K562 (cell line): Measurements from ENCODE around the gene ACP6. TPM values are rescaled to one million over a fixed set of nuclear protein-coding genes. Genes with fewer than 3 reads are reported as not detected.

Source experiments
- ATAC-seq: fragments of 200-7000 bp; cut with Tn5 transposase; 3 replicates; pipeline ENCODE4 v1.9.1; 2020; ENCODE audit warnings: moderate library complexity
- BruUV-seq: library from RNA; stranded (reverse); fragments of 400-500 nt; replicated peaks from 2 replicates; lab custom pipeline; 2021; lab: Mats Ljungman, UMichigan
- CTCF ChIA-PET: fragments of 300-600 bp; formaldehyde crosslinking; extraction: SDS; loops from one replicate; lab custom pipeline; 2021; ENCODE audit warnings: low intra/inter-chr PET ratio; lab: Yijun Ruan, JAX
- POLR2A ChIA-PET: fragments of 300-600, 350-650 bp; sonication (Branson Sonifier 250); formaldehyde crosslinking; extraction: SDS; loops from one replicate; lab custom pipeline; 2021; ENCODE audit warnings: antibody characterized with exemption, inconsistent platforms; lab: Yijun Ruan, JAX
- DNase-seq, 4 experiments: peaks; one replicate each; pipeline versions ENCODE4 v3.0.0 to v3.0.0-alpha.2; 2011 to 2018; ENCODE audit warnings: low spot score in 3 of 4, mixed read lengths in 3 of 4; ENCODE audit errors: extremely low read depth in 1 of 4
- FAIRE-seq: peaks from 2 replicates; lab custom pipeline; 2011; peaks lifted over from hg19 to GRCh38; lab: Jason Lieb, UNC
- H2AFZ ChIP-seq: 2 replicates; pipeline ENCODE4 v1.6.0; 2011; ENCODE audit warnings: low read depth, low read length, control low read depth, inconsistent platforms
- H3K27ac ChIP-seq: fragments of 200-600 bp; 3 replicates; pipeline ENCODE4 v1.8.0; 2011; ENCODE audit warnings: low read depth, mild to moderate bottlenecking, control low read depth, inconsistent platforms, low read length, moderate library complexity, mixed read lengths; ENCODE audit errors: extremely low read depth
- H3K27me3 ChIP-seq, 2 experiments: fragments of 300-600 bp in 1 of 2; 2 replicates in 1 of 2; 3 replicates in 1 of 2; pipeline versions ENCODE4 v1.6.0 to v1.8.0; 2011; ENCODE audit warnings: inconsistent platforms in 2 of 2, low read length in 2 of 2, mild to moderate bottlenecking in 1 of 2, mixed read lengths in 1 of 2, moderate library complexity in 1 of 2; ENCODE audit not compliant: control insufficient read depth in 2 of 2, insufficient read depth in 2 of 2
- H3K36me3 ChIP-seq: fragments of 300-600 bp; 3 replicates; pipeline ENCODE4 v1.8.0; 2011; ENCODE audit warnings: mild to moderate bottlenecking, low read length, inconsistent platforms; ENCODE audit not compliant: control insufficient read depth, insufficient read depth
- H3K4me1 ChIP-seq, 2 experiments: fragments of 200-600 bp in 1 of 2; replicated peaks in 1 of 2; 2 replicates in 1 of 2; 3 replicates in 1 of 2; pipeline versions ENCODE4 v1.5.1 to v1.8.0; 2011; ENCODE audit warnings: inconsistent platforms in 2 of 2, low read length in 2 of 2, mild to moderate bottlenecking in 1 of 2, mixed read lengths in 1 of 2, moderate library complexity in 1 of 2; ENCODE audit not compliant: control insufficient read depth in 2 of 2, insufficient read depth in 2 of 2
- H3K4me2 ChIP-seq: 2 replicates; pipeline ENCODE4 v1.6.1; 2011; ENCODE audit warnings: low read length, control low read depth, inconsistent platforms, mixed read lengths; ENCODE audit not compliant: insufficient read depth
- H3K4me3 ChIP-seq: fragments of 200-600 bp; sonication (generic), shearing (Covaris generic); 2 replicates; pipeline ENCODE4 v1.5.1; 2016; ENCODE audit warnings: control low read depth, inconsistent platforms
- H3K79me2 ChIP-seq: fragments of 200-600 bp; 3 replicates; pipeline ENCODE4 v1.8.0; 2011; ENCODE audit warnings: low read length, inconsistent platforms; ENCODE audit not compliant: control insufficient read depth, insufficient read depth
- H3K9ac ChIP-seq, 2 experiments: 2 replicates each; pipeline versions ENCODE4 v1.6.0 to v1.6.1; 2011; ENCODE audit warnings: low read depth in 2 of 2, low read length in 2 of 2, control low read depth in 1 of 2, inconsistent platforms in 1 of 2, mild to moderate bottlenecking in 1 of 2, mixed read lengths in 1 of 2; ENCODE audit not compliant: insufficient read depth in 1 of 2
- H3K9me1 ChIP-seq: one replicate; pipeline ENCODE4 v1.6.0; 2011; ENCODE audit warnings: inconsistent platforms, mild to moderate bottlenecking, low read length, moderate library complexity; ENCODE audit not compliant: control insufficient read depth, insufficient read depth
- H3K9me3 ChIP-seq: replicated peaks from 2 replicates; pipeline ENCODE4 v1.5.1; 2011; ENCODE audit warnings: low read depth, low read length, inconsistent platforms; ENCODE audit not compliant: control insufficient read depth, insufficient read depth
- H4K20me1 ChIP-seq: replicated peaks from 2 replicates; pipeline ENCODE4 v1.6.1; 2011; ENCODE audit warnings: low read length, inconsistent platforms, mixed read lengths; ENCODE audit not compliant: control insufficient read depth, insufficient read depth
- CREM ChIP-seq: IDR thresholded peaks from 2 replicates; pipeline ENCODE4 v1.6.1; 2014; ENCODE audit warnings: antibody characterized with exemption, low read depth
- KDM1A ChIP-seq, 2 experiments: fragments of 450-650 bp; IDR thresholded peaks; 2 replicates each; pipeline ENCODE4 v1.6.1; 2016; ENCODE audit warnings: mild to moderate bottlenecking in 2 of 2
- PCBP1 ChIP-seq: fragments of 200-400 bp; formaldehyde crosslinking; IDR thresholded peaks from 2 replicates; pipeline ENCODE4 v1.6.1; 2018; ENCODE audit warnings: mild to moderate bottlenecking, low read depth, low read length; ENCODE audit not compliant: poor library complexity, severe bottlenecking
- PHF20 ChIP-seq: fragments of 450-650 bp; IDR thresholded peaks from 2 replicates; pipeline ENCODE4 v1.6.1; 2018; ENCODE audit not compliant: partially characterized antibody
- RBM39 ChIP-seq: fragments of 200-400 bp; formaldehyde crosslinking; optimal IDR thresholded peaks from 2 replicates; pipeline ENCODE3; 2018; ENCODE audit warnings: low read depth, low read length
- SRSF7 ChIP-seq: fragments of 200-400 bp; formaldehyde crosslinking; optimal IDR thresholded peaks from 2 replicates; pipeline ENCODE3; 2017; ENCODE audit warnings: mild to moderate bottlenecking, low read depth, low read length
- STAT6 ChIP-seq: sonication (generic); formaldehyde crosslinking; IDR thresholded peaks from 2 replicates; pipeline ENCODE4 v1.8.1; 2023; ENCODE audit warnings: mild to moderate bottlenecking, missing genetic modification reagents
- ZBTB49 ChIP-seq: sonication (generic); formaldehyde crosslinking; IDR thresholded peaks from 2 replicates; pipeline ENCODE4 v1.8.0; 2022; ENCODE audit warnings: missing genetic modification reagents, mild to moderate bottlenecking, borderline replicate concordance
- WGBS: fragments of 100-300 bp; shearing (Covaris generic); methylation state at CpG from one replicate; pipeline ENCODE4 v1.1.6; 2016; ENCODE audit warnings: low coverage, mixed read lengths; ENCODE audit not compliant: insufficient coverage; ENCODE audit errors: missing lambda C conversion rate; 5-methylcytosine and 5-hydroxymethylcytosine counted together
- in situ Hi-C: fragments of 300-500 bp; cut with MboI; formaldehyde crosslinking; loops from 4 replicates; pipeline ENCODE4 v1.15.0; 2018; ENCODE audit warnings: inconsistent platforms, mixed read lengths
- intact Hi-C: fragments of 100-400 bp; cut with micrococcal nuclease; formaldehyde crosslinking; loops from 2 replicates; pipeline ENCODE4 v1.14.2; 2022
- polyA plus RNA-seq, 8 experiments: library from polyadenylated mRNA; depleted of rRNA in 4 of 8; stranded (reverse) in 5 of 8; unstranded in 3 of 8; fragments of >200 nt; fragmentation: Nextera tagmentation in 2 of 8; fragmentation: Illumina TruSeq in 1 of 8; extraction: Ambion mirVana in 2 of 8; extraction: Trizol in 1 of 8; gene quantifications; 2 replicates each; pipeline versions ENCODE4 v1.2.1 to v1.2.3, GENCODE V29; 2011 to 2014; ENCODE audit warnings: inconsistent platforms in 1 of 8, missing spikeins in 1 of 8
- total RNA-seq, 7 experiments: library from RNA; depleted of rRNA in 6 of 7; stranded (reverse); fragments of >200 nt in 6 of 7; fragmentation: Illumina TruSeq in 2 of 7; extraction: Trizol in 2 of 7; gene quantifications; 2 replicates each; pipeline versions ENCODE4 v1.2.1 to v1.2.3, GENCODE V29; 2011 to 2021; ENCODE audit warnings: low replicate concordance in 1 of 7

The ACP6 gene
- total and polyA plus RNA-seq, 9 of the 15 experiments (the other 6 are each of a cell fraction or from before 2014, with no cell fraction given), result 0.05 to 1.4 (median 0.49) TPM

DNA sequence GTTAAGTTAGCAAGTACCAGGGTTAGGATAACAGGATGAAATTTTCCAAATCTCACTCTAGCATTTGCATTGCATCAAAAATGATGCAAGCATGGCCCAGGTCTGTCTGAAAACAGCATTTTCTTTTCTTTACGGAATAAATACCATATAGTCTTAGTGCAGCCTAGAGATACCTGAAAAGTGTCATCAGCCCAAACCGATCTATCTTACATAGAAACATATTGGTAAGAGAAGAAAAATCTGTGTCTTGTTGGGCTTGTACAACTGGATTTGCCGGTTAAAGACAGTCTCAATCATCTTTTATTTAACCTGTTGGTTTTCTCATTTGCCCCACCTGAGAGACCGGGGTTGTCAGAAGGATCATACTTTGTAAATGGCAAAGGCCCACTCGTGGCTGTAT, 15.8 kb downstream of the ACP6 start:
- Histone ChIP-seq H3K9ac (no peak overlapping the region), H3K36me3 (no peaks in the 10 kb centered on the region), H3K9me3 (no peaks in the 10 kb centered on the region), H3K9me1 (no peaks in the 10 kb centered on the region), H3K79me2 (no peaks in the 10 kb centered on the region), H3K4me1 (no peaks in the 10 kb centered on the region), H2AFZ (no peak overlapping the region), H3K27ac (no peak overlapping the region), H3K4me3 (no peak overlapping the region), H3K27me3 (peaks cover 6 to 12% of the 10 kb centered on the region in 2 experiments; a peak in 3 of 5 replicates), H4K20me1 (no peaks in the 10 kb centered on the region)
- WGBS, result 1% methylated on average over 5 of the region's 5 CpGs
- in situ Hi-C loops (no loop called here), intact Hi-C loops (no loop called here)
- no peak for ATAC-seq
- no TSS peak for BruUV-seq
- CTCF ChIA-PET, result no interaction called here
- no peak for FAIRE-seq
- TF ChIP-seq RBM39, result no peak
- TF ChIP-seq, all 486 proteins: peak for 0
- DNase-seq, result no peak
- POLR2A ChIA-PET, result no interaction called here
- no peak overlapping the region for H3K4me2 ChIP-seq

- Histone ChIP-seq H3K9me1 (no peaks in the 10 kb centered on the region), H3K9ac (no peak overlapping the region), H3K79me2 (no peaks in the 10 kb centered on the region), H2AFZ (0 out of 2 replicates have a peak overlapping the region, but pooled peaks have one; percentile 6), H3K36me3 (no peaks in the 10 kb centered on the region), H3K9me3 (no peaks in the 10 kb centered on the region), H4K20me1 (no peaks in the 10 kb centered on the region), H3K27ac (no peak overlapping the region), H3K27me3 (peaks cover 0 to 18% of the 10 kb centered on the region in 2 experiments; a peak in 3 of 5 replicates), H3K4me2 (no peak overlapping the region), H3K4me3 (no peak overlapping the region), H3K4me1 (no peaks in the 10 kb centered on the region)
- DNase-seq (no peak), ATAC-seq (no peak), FAIRE-seq (no peak)
- intact Hi-C loops, result no loop called here
- in situ Hi-C loops, result no loop called here
- WGBS, result 5% methylated on average over 3 of the region's 3 CpGs
- no TSS peak for BruUV-seq
- POLR2A ChIA-PET, result no interaction called here
- TF ChIP-seq SRSF7 (no peak), ZBTB49 (CRISPR knock-in tag) (no peak), KDM1A (IDR thresholded peaks at IDR 0.05) (no peak), STAT6 (CRISPR knock-in tag) (no peak), PHF20 (no peak), CREM (no peak), PCBP1 (no peak)
- CTCF ChIA-PET, result no interaction called here
These were observed 18.0 kb downstream of the ACP6 start for GRCh38 chr1:147652306-147652705.
